Mesenchymal stem cell (in vitro differentiated cells and primary cell): Measurements from ENCODE around the gene CLCC1.

ENCODE experiments used
- DNase-seq: peaks from one replicate; pipeline ENCODE4 v3.0.0-alpha.2; 2013
- H2AFZ ChIP-seq: one replicate; pipeline ENCODE4 v1.6.1; 2013; ENCODE audit warnings: low read depth, mild to moderate bottlenecking, control low read depth, inconsistent platforms, low read length, moderate library complexity
- H2AK5ac ChIP-seq: 2 replicates; pipeline ENCODE4 v1.6.1; 2013; ENCODE audit warnings: low read length, moderate library complexity, mild to moderate bottlenecking, inconsistent platforms; ENCODE audit not compliant: severe bottlenecking
- H2BK120ac ChIP-seq: one replicate; pipeline ENCODE4 v1.6.1; 2013; ENCODE audit warnings: low read depth, mild to moderate bottlenecking, inconsistent platforms, low read length, moderate library complexity
- H2BK12ac ChIP-seq, 2 experiments: one replicate each; pipeline ENCODE4 v1.6.1; 2013; ENCODE audit warnings: inconsistent platforms in 2 of 2, low read length in 2 of 2, mild to moderate bottlenecking in 2 of 2, moderate library complexity in 2 of 2, control low read depth in 1 of 2
- H2BK15ac ChIP-seq: one replicate; pipeline ENCODE4 v1.6.1; 2013; ENCODE audit warnings: mild to moderate bottlenecking, low read depth, inconsistent platforms; ENCODE audit not compliant: poor library complexity, severe bottlenecking
- H2BK5ac ChIP-seq: 2 replicates; pipeline ENCODE4 v1.6.1; 2013; ENCODE audit warnings: low read depth, mild to moderate bottlenecking, low read length, control low read depth, inconsistent platforms; ENCODE audit not compliant: poor library complexity, severe bottlenecking
- H3K14ac ChIP-seq, 2 experiments: one replicate each; pipeline ENCODE4 v1.6.1; 2013; ENCODE audit warnings: inconsistent platforms in 2 of 2, low read length in 2 of 2, control low read depth in 1 of 2, mild to moderate bottlenecking in 1 of 2, moderate library complexity in 1 of 2
- H3K18ac ChIP-seq, 2 experiments: one replicate each; pipeline ENCODE4 v1.6.1; 2013; ENCODE audit warnings: inconsistent platforms in 2 of 2, low read length in 2 of 2, control low read depth in 1 of 2, low read depth in 1 of 2, mild to moderate bottlenecking in 1 of 2
- H3K23ac ChIP-seq, 2 experiments: one replicate each; pipeline ENCODE4 v1.6.1; 2013; ENCODE audit warnings: inconsistent platforms in 2 of 2, low read length in 2 of 2, mild to moderate bottlenecking in 2 of 2, moderate library complexity in 2 of 2, control low read depth in 1 of 2
- H3K27ac ChIP-seq: 2 replicates; pipeline ENCODE4 v1.5.1; 2013; ENCODE audit warnings: mild to moderate bottlenecking, moderate library complexity, low read length, control low read depth, inconsistent platforms; ENCODE audit not compliant: poor library complexity, severe bottlenecking
- H3K27me3 ChIP-seq, 2 experiments: 2 replicates each; pipeline versions ENCODE4 v1.6.1 to v1.7.0; 2013; ENCODE audit warnings: low read length in 2 of 2, mild to moderate bottlenecking in 2 of 2, moderate library complexity in 2 of 2, control low read depth in 1 of 2, inconsistent platforms in 1 of 2; ENCODE audit not compliant: control insufficient read depth in 1 of 2, insufficient read depth in 1 of 2
- H3K36me3 ChIP-seq, 2 experiments: 2 replicates each; pipeline versions ENCODE4 v1.6.1 to v1.7.0; 2013; ENCODE audit warnings: low read length in 2 of 2, control low read depth in 1 of 2, inconsistent platforms in 1 of 2, low read depth in 1 of 2, mild to moderate bottlenecking in 1 of 2; ENCODE audit not compliant: insufficient read depth in 2 of 2, control insufficient read depth in 1 of 2
- H3K4ac ChIP-seq, 2 experiments: one replicate each; pipeline ENCODE4 v1.6.1; 2013; ENCODE audit warnings: inconsistent platforms in 2 of 2, low read length in 2 of 2, mild to moderate bottlenecking in 2 of 2, moderate library complexity in 2 of 2, control low read depth in 1 of 2, low read depth in 1 of 2
- H3K4me1 ChIP-seq: 2 replicates; pipeline ENCODE4 v1.6.1; 2013; ENCODE audit warnings: low read depth, low read length, control low read depth; ENCODE audit not compliant: control insufficient read depth, insufficient read depth
- H3K4me2 ChIP-seq: 2 replicates; pipeline ENCODE4 v1.6.1; 2013; ENCODE audit warnings: low read length, mild to moderate bottlenecking, inconsistent platforms; ENCODE audit not compliant: poor library complexity, severe bottlenecking
- H3K4me3 ChIP-seq, 2 experiments: 2 replicates each; pipeline versions ENCODE4 v1.5.1 to v1.7.0; 2013; ENCODE audit warnings: low read length in 2 of 2, mild to moderate bottlenecking in 2 of 2, control low read depth in 1 of 2, low read depth in 1 of 2; ENCODE audit not compliant: insufficient read depth in 1 of 2
- H3K79me1 ChIP-seq: replicated peaks from 2 replicates; pipeline ENCODE4 v1.6.1; 2013; ENCODE audit warnings: mild to moderate bottlenecking, control low read depth, low read length, inconsistent platforms; ENCODE audit not compliant: poor library complexity, severe bottlenecking
- H3K9ac ChIP-seq: 2 replicates; pipeline ENCODE4 v1.7.0; 2013; ENCODE audit warnings: mild to moderate bottlenecking, low read length, moderate library complexity
- H3K9me3 ChIP-seq: 2 replicates; pipeline ENCODE4 v1.7.0; 2013; ENCODE audit warnings: mild to moderate bottlenecking, low read length; ENCODE audit not compliant: control insufficient read depth
- H4K8ac ChIP-seq: one replicate; pipeline ENCODE4 v1.6.1; 2013; ENCODE audit warnings: inconsistent platforms, mild to moderate bottlenecking, low read length, moderate library complexity
- H4K91ac ChIP-seq: one replicate; pipeline ENCODE4 v1.6.1; 2013; ENCODE audit warnings: mild to moderate bottlenecking, low read length, inconsistent platforms
- WGBS: methylation state at CpG from one replicate; pipeline ENCODE4 v1.1.7; 2013; ENCODE audit warnings: mixed read lengths; 5-methylcytosine and 5-hydroxymethylcytosine counted together

Gene CLCC1

DNA sequence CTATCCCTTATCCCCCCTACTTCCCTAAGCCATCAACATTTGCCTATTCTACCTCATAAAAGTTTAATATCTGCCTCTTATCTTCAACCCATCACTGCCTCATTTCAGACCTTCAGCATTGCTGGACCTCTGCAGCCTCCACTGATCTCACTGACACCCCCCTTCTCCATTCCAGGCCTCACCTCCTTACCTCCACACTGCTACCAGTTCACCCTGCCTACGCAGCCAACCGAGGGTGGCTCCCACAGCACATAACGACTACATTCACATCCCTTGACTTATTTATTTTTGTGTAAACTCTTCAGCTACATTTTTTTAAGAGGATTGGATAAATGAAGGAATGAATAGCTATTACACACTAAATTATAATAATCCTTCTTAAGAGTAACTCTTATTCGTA, 14.2 kb downstream of the CLCC1 start:
- H4K8ac ChIP-seq: no peak overlapping the region
- H3K23ac ChIP-seq: peak overlapping the region in 1 of 2 experiments; percentile 9
- H3K4ac ChIP-seq: no peak overlapping the region
- no peak overlapping the region for H2AK5ac ChIP-seq
- peaks cover 1% of the 10 kb centered on the region for H3K4me1 ChIP-seq
- no peaks in the 10 kb centered on the region for H3K27me3 ChIP-seq
- H3K4me2 ChIP-seq: no peak overlapping the region
- WGBS: 100% methylated on average over 1 of the region's 4 CpGs
- peaks cover 2 to 19% of the 10 kb centered on the region in 2 experiments for H3K36me3 ChIP-seq
- no peak overlapping the region for H3K18ac ChIP-seq
- peaks cover 26% of the 10 kb centered on the region for H3K79me1 ChIP-seq
- no peak overlapping the region for H2AFZ ChIP-seq
- DNase-seq: no peak
- H4K91ac ChIP-seq: no peak overlapping the region
- no peak overlapping the region for H2BK120ac ChIP-seq
- H2BK12ac ChIP-seq: no peak overlapping the region
- H2BK5ac ChIP-seq: no peak overlapping the region
- H2BK15ac ChIP-seq: no peak overlapping the region
- no peak overlapping the region for H3K9ac ChIP-seq
- H3K27ac ChIP-seq: no peak overlapping the region
- H3K4me3 ChIP-seq: no peak overlapping the region
- no peaks in the 10 kb centered on the region for H3K9me3 ChIP-seq
- no peak overlapping the region for H3K14ac ChIP-seq

- no peak overlapping the region for H2BK5ac ChIP-seq
- H3K36me3 ChIP-seq: peaks cover 0 to 30% of the 10 kb centered on the region in 2 experiments
- no peak overlapping the region for H4K91ac ChIP-seq
- H3K4me1 ChIP-seq: peaks cover 1% of the 10 kb centered on the region
- H3K4me3 ChIP-seq: peak overlapping the region in 1 of 2 experiments; percentile 55
- H3K27ac ChIP-seq: no peak overlapping the region
- H3K4me2 ChIP-seq: no peak overlapping the region
- H3K4ac ChIP-seq: no peak overlapping the region
- H2AFZ ChIP-seq: no peak overlapping the region
- no peak for DNase-seq
- H3K27me3 ChIP-seq: no peaks in the 10 kb centered on the region
- no peak overlapping the region for H3K14ac ChIP-seq
- peak overlapping the region; percentile 61 for H3K9ac ChIP-seq
- no peak overlapping the region for H2BK120ac ChIP-seq
- H2AK5ac ChIP-seq: no peak overlapping the region
- H3K23ac ChIP-seq: no peak overlapping the region
- no peaks in the 10 kb centered on the region for H3K9me3 ChIP-seq
- H2BK12ac ChIP-seq: no peak overlapping the region
- no peak overlapping the region for H3K18ac ChIP-seq
- H3K79me1 ChIP-seq: peaks cover 21% of the 10 kb centered on the region
- H2BK15ac ChIP-seq: no peak overlapping the region
- no peak overlapping the region for H4K8ac ChIP-seq
- WGBS: 24% methylated on average over 3 of the region's 6 CpGs
Observed at GRCh38 chr1:108947871-108948525, 15.3 kb downstream of the CLCC1 start.

DNA sequence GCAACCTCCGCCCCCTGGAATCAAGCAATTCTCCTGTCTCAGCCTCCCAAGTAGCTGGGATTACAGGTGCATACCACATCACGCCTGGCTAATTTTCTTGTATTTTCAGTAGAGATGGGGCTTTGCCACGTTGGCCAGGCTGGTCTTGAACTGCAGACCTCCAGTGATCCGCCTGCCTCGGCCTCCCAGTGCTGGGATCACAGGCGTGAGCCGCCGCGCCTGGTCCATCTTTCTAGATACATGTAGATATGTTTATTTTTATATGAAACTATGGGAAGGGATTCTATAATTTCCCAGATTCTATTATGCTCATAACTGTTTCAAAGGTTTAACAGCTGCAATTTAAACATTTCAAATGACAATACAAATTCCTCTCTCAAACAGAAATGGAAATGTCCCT, 27.1 kb downstream of the CLCC1 start:
- H3K14ac ChIP-seq: no peak overlapping the region
- H3K18ac ChIP-seq: no peak overlapping the region
- H3K9me3 ChIP-seq: no peaks in the 10 kb centered on the region
- peaks cover 21 to 92% of the 10 kb centered on the region in 2 experiments for H3K36me3 ChIP-seq
- no peak overlapping the region for H3K4me2 ChIP-seq
- no peak overlapping the region for H2AK5ac ChIP-seq
- no peak overlapping the region for H2BK120ac ChIP-seq
- no peak overlapping the region for H3K23ac ChIP-seq
- no peak overlapping the region for H3K4ac ChIP-seq
- no peaks in the 10 kb centered on the region for H3K4me1 ChIP-seq
- H3K27me3 ChIP-seq: no peaks in the 10 kb centered on the region
- H2BK5ac ChIP-seq: no peak overlapping the region
- H3K9ac ChIP-seq: no peak overlapping the region
- 93% methylated on average over 4 of the region's 9 CpGs for WGBS
- no peak overlapping the region for H3K27ac ChIP-seq
- no peak for DNase-seq
- H3K79me1 ChIP-seq: peaks cover 13% of the 10 kb centered on the region
- H2AFZ ChIP-seq: no peak overlapping the region
- no peak overlapping the region for H2BK15ac ChIP-seq
- H3K4me3 ChIP-seq: no peak overlapping the region
- H2BK12ac ChIP-seq: no peak overlapping the region
- H4K91ac ChIP-seq: no peak overlapping the region
- no peak overlapping the region for H4K8ac ChIP-seq

DNA sequence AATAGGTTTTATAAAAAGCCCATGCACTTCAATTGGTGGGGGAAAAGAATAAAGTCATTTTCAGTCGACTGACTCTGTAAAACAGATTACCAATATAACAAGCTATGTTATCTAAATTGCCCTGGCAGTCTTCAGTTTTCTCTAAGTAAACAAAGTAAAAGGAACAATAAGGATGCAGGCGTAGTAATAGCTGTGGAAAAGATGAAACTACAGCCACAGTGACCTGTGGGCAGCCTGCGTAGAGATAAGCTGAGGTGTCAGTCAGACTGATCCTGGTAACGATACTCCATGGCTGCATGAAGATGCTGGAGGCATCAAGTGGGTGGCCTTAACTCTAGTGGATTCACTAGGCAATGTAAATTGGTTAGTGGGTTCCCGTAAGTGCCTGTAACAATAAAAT, 29.3 kb downstream of the CLCC1 start:
- Histone ChIP-seq H2BK5ac (no peak overlapping the region), H3K23ac (no peak overlapping the region), H4K8ac (no peak overlapping the region), H3K14ac (no peak overlapping the region), H3K79me1 (peaks cover 15% of the 10 kb centered on the region), H2BK15ac (no peak overlapping the region), H3K4ac (no peak overlapping the region), H3K4me2 (no peak overlapping the region), H3K27ac (no peak overlapping the region), H3K36me3 (peaks cover 27 to 96% of the 10 kb centered on the region in 2 experiments), H3K9me3 (no peaks in the 10 kb centered on the region), H3K9ac (no peak overlapping the region), H3K27me3 (no peaks in the 10 kb centered on the region), H2BK12ac (no peak overlapping the region), H2BK120ac (no peak overlapping the region), H3K18ac (no peak overlapping the region), H4K91ac (no peak overlapping the region), H3K4me1 (no peaks in the 10 kb centered on the region), H2AK5ac (no peak overlapping the region), H2AFZ (no peak overlapping the region), H3K4me3 (no peak overlapping the region)
- WGBS: over 99% methylated on average over 3 of the region's 5 CpGs
- no peak for DNase-seq
